NCI-H510A treated with DMSO at 0.1 percent for 48 hours (cell line): ENCODE data around the gene STK32B.
"Not testable (repeated sequence)": the region's sequence is repeated elsewhere in the genome, so short reads cannot be mapped to it uniquely, and the experiment has no call there.

Source experiments
- DNase-seq: peaks from one replicate; lab custom pipeline; 2025; lab: John Stamatoyannopoulos, UW

The STK32B gene

DNA sequence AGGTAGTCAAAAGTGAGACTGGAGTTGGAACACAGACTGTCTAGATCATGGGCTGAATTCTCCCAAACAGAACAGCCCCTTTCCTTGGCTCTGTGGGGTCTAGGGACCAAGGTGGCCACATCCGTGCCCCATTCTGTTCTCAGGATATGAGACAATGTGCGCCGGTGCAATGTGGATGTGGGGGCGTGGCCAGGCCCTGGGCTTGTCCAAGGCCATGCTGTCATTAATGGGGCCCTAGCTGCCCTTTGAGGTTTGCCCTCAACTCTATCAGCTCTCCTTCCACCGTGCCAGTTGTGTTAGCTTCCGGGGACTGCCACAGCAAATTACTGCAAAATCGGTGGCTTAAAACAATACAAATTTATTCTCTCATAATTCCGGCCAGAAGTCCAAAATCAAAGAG, 344.5 kb downstream of the STK32B start:
- no peak for DNase-seq

DNA sequence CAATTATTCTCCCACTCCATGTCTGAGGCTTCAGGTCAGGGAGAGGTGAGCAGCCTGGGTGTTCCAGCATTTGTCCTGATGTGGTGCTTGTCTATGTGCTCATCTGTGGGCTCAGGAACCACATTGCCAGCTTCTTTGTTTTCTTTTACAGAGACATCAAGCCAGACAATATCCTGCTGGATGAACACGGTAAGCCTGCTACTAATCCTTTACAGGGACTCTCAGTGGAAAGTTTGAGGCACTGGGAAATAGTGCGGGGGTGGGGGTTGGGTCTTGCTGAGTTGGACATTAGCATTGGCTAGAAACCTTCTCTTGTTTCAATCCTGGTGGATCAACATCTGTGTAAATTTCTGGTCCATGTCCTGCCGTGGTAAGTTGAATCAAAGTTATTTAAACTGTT, 346.8 kb downstream of the STK32B start:
- no peak for DNase-seq

DNA sequence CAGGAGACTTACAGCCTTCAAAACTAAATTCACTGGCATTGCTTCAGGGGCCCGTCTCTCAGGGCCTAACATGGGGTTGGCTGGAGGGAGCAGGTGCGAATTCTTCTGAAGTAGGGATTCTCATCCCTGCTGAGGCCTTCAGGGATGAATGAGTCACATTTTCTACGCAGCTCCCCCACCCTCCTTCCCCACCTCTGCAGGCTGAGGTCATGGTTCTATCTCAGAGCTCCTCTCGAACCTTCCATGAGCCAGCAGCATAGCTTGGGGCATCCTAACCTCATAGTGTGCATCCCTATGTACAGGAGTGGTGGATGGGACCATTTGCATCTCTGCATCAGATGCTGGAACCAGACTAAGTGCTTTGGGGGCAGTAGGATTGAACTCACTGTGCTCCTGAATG, 347.8 kb downstream of the STK32B start:
- DNase-seq, result no peak

DNA sequence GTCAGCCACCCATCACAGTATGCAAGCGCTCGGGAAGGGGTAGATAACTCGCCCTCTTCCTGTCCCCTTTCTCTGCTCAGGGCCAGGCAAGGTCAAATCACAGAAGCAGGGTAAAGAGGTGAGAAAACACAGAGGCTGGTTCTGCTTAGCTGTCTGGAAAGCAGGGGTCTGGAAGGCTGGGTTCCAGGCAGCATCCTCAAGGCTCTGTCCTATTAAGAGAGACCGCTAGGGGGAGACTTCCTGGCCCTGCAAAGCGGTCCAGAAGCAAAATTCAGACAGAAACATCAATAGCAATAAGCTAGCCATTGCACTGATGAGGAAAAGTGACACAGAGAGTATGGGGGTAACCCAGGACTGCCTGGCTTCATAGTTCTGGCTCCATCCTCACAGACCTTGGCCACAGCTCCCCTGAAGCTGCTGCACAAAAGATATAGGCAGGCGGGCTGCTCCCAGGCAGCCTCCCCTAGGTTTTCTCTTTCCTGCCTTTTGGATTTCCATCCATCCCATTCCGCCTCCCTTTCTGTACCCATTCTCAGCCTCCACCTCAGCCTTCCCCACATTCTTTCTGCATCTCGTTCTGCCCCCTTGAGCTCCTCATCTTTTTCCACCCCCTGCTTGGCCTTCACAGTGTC, 348.6 kb downstream of the STK32B start:
- peak; percentile 3 for DNase-seq

DNA sequence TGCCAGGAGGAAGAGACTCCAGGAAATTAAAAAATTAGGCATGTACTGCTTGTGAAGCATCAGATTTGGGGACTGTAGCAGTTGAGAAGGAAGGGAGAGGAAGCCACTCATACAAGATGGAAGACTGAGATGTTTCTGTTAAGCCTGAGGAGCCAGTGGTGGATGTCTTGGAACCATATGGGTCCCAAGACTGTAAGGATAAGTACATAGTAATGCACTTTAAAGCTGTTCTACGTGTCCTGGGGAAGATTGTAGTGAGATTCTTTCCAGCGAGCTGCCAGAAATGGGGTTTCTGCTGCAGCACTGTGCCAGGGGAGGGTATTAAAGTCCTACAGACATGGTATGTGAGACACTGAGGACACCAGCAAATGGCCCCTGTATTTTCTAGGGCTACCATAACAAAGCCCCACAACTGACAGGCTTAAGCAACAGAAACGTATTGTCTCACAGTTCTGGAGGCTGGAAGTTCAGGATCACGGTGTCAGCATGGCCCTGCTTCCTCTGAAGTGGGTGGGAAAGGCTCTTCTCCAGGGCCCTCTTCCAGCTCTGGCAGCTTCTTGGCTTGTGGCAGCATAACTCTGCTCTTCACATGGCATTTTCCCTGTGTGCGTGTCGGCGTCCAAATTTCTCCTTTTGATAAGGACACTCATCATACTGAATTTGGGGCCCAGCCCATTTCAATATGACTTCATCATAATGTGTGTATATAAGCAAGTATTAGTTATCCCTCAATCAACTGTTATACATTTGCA, 352.6 kb downstream of the STK32B start:
- DNase-seq, result no peak

DNA sequence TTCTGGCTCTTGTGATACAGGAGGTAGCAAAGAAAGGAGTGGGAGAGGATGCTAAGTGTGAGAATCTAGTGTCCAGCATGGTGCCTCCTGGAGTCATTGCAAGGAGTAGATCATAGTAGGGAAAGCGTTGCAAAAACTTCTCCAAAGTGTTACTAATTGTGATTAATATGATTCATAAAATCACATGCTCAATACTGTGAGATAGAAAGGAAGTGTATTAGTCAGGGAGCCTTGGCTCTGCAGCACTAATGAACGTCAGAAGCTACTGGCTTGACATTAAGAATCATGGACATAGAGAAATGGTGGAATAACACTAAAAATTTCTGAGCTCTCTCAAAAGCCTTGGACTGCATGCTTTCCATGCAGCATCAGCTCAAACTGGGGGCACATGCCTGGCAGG, 358.0 kb downstream of the STK32B start:
- DNase-seq, result no peak

DNA sequence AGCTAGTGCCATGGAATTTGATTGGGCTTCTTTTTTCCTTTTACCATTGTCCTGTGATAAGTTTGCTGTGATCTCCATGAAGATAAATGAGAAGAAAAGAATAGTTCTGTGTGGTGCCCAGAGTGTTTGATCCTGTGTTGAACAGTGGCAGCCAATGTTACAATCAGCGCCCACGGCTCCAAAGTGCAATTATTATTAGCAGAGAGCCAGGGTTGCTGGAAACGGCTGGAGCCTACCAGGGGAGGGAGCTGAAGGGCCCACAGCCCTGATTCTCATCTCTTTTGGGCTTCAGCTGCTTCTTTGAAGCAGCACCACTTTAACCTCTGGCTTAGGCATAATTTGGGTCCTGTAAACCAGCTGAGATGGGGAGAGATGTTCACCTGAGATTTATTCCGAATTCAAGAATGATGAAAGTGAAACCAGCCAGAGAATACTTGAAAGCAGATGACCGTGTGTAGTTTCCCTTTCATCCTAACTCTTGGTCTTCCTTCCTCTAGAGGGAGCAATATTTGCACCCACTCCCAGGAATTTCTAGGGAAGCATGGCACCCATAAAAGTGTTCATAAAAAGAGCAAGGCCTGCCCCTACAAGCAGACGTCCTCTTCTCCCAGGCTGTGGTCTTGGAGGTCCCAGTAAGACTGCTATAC, 358.8 kb downstream of the STK32B start:
- DNase-seq, result no peak

DNA sequence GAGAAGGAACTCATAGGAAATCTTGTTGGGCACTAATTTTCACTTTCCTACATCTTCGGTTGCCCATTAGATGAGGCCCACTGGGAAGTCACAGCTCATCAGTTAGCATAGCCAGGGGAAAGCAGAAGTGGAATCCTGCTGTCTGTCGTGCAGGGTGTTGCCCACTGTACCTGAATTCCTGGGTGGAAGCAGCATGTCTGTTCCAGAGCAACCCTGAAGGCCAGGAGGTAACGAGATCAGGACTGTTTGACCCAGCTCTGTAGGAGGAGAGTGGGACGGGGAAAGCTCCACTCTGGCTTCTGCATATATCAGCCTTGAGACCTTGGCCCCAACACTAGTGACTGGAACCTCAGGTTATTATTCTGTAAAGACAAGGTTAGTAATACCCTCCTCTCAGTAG, 361.0 kb downstream of the STK32B start:
- no peak for DNase-seq

DNA sequence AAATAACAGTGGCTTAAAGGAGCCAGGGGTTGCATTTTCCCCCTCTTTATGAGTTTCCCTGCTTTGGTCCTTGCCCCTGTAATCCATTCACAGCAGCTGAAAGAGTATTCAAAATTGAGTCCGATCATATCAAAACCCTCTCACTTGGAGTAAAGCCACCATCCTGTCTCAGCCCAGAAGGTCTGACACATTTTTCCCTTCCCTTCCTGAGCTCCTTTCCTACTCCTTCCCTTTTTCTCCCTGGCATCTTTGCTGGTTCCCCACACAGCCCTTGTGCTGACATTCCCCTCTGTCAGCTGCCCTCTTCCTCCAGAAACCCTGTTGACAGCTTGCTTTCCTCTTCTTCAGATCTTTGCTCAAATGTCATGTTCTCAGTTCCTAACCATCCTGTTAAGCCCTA, 361.5 kb downstream of the STK32B start:
- no peak for DNase-seq

DNA sequence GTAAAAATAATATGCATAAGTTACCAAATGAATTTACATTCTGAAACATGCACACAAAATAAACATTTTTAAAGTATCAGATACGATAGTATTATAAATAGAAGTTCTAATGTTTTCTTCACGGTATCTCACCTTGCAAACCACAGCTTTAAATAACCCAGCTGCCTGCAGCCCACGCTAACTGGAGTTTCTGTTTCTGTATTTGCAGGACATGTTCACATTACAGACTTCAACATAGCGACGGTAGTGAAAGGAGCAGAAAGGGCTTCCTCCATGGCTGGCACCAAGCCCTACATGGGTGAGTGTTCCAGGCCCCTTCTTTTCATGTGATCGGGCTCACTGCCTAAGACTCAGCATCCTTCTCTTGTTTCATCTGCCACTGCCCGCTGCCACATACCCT, 365.4 kb downstream of the STK32B start:
- no peak for DNase-seq

DNA sequence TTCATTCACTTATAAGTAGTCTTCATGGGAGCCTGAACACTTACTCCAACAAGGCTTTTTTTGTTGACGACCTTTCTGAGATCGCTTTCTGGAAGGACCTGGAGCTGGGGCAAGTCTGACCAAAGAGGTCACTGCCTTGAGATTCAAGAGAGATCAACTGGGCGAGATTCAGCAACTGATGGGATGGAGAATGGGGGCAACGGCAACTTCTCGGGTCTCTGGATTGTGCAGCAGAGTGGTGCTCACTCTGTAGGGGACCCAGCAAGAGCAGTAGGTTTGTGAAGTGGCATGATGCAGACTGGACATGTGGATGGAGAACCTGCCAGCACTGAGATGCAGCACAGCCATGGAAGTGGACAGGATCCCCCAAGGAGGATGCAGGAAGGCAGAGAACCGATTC, 369.0 kb downstream of the STK32B start:
- DNase-seq, result no peak

DNA sequence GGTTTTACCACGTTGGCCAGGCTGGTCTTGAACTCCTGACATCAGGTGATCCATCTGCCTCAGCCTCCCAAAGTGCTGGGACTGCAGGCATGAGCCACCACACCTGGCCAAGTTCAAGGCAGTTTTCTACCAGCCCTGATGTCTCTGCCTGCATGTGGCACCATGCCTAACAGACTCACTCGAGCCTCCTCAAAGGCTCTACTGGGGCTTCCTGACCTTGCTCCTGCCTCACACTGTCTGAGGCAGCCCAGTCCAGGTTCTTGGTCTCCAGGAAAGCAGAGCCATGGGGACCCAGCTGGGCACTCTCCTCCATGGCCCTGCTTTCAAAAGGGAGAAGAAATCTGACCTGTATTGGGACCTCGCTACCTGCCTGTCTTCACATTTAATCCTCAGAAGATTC, 370.1 kb downstream of the STK32B start:
- no peak for DNase-seq

DNA sequence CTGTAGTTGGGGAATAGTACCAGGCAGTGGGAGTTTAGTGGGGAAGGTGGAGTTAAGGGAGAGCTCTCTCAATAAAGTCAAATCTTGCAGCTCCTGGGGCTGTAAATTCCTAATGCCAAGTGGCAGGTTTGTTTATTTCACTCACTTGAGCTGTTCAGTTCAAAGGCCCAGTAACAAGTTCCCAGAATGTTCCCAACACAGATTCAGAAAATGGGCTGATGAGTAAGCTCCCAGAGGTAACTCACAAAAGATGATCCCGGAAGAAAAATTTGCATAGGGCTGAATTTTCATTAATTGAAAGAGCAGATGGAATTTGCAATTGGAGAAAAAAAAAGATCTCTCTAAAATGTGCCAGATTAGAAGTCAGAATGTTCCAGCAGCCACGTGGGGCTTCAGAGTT, 370.9 kb downstream of the STK32B start:
- DNase-seq, result no peak

DNA sequence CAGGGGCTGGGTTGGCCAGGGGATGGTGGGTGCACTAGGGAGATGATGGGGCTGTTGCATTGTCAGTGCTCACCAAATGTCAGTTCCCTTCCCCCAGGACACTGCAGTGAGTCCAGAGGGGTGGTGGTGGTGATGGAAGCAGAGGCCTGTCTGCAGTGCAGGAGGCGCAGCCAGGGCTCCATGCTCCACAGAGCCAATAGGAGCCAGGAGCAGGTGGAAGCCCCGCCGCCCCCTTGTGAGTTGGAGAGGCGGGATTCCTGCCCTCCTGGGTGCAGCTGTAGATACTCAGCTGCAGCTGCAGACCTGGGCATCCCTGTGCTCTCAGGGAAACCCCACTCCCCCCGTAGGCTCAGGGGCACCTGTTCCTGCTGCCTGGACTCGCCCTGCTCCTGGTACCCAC, 372.4 kb downstream of the STK32B start:
- no peak for DNase-seq

DNA sequence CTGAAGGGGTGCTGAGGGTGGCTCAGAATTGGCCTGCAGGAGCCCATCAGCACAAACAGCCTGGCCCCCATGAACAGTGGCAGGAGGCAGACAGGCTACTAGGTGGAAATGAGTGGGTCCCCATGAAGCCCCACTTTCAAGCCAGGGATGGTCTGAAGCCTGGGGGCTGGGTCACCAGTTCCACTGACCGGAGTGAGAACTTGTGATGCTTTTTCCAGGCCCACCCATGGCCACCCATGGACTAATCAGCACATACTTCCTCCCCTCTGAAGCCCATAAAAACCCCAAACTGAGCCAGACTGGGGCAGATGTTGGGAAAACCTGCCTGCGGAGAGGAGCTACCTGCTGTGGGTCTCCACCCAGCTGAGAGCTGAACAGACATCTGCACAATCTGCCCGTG, 372.9 kb downstream of the STK32B start:
- no peak for DNase-seq

DNA sequence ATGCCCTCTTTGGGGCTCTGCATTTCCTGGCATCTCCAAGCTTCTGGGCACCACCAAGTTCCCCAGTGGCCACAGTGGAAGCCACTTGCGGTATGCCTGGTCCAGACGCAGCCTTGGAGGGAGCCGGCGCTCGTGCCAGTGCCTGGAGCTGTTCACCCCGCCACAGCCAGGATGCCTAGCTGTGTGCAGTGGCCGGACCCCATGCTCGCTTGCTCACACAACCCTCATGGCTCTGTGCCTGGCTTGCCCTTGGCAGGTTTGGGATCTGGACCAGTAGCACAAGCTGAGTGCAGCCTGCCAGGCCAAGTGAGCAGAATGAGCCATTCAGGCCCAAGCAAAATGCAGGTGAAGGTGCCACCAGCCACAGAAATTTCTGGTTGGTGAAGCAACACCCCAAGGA, 373.6 kb downstream of the STK32B start:
- no peak for DNase-seq

DNA sequence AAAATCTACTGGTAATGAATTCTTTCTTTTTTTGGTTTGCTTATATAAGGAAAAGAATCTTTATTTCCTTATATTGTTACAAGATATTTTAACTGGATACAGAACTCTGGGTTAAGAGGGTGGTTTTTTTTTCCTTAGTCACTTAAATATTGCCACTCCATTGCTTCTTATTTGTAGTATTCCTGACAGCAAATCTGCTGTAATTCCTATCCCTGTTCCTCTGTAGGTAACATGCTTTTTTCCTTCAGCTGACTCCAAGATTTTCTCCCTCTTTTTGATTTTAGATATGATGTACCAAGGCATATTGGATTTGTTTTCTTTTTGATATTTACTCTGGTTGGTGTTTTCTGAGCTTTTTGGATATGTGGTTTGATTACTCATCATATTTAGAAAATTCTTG, 378.5 kb downstream of the STK32B start:
- DNase-seq, result no peak

DNA sequence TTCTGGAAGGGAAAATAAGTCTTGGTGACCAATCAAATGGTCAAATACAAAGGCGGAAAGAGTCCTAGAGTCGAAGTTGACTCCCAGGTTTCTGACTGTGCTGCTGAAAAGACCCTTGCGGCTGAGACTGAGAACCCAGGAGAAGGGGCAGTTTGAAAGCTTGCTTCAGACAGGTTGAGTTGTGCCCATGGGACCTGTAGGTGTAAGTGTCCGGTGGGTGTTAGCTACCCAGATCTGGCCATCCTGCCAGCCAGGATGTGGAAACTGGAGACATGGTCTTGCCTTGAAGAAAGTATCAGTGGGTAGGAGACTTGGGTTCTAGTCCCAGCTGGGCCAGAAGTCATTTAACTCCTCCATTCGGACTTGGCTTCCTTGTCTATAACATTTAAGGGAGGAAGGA, 381.9 kb downstream of the STK32B start:
- no peak for DNase-seq

DNA sequence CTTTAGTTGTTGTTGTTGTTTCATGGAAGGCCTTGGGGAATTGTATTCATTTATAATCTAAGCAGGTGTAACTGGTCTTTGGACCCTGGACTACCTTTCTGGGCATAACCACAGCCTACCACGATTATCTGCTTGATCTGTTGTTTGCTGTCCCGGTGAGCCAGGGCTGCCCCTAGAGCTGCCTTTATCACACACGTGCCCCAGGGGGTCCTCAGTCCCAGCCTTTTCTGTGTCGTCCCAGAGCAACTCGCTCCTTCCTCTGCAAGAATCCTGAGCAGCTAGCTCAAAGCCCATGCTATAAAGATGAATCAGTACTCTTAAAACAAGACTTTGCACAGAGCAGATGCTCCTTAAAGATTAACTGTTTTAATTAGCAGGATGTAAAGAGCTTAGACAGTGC, 383.9 kb downstream of the STK32B start:
- DNase-seq, result no peak

DNA sequence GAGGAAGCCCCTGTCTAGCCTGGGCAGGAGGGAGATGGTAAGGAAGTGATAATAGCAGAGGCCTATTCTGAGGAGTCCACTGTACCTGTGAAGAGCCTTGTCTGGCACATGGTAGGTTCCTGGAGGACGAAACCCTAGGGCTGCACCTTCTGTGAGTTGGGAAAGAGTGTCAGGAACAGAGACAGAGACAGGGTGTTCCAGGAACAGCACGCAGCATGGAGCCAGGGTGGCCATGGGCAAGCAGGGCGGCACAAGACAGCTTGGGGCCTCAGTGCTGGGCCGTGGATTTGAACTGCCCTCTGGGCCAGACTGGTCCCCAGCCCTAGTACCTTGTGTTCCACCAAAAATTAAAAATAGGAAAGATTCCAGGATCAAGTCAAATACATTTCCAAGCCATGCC, 384.5 kb downstream of the STK32B start:
- DNase-seq, result no peak

DNA sequence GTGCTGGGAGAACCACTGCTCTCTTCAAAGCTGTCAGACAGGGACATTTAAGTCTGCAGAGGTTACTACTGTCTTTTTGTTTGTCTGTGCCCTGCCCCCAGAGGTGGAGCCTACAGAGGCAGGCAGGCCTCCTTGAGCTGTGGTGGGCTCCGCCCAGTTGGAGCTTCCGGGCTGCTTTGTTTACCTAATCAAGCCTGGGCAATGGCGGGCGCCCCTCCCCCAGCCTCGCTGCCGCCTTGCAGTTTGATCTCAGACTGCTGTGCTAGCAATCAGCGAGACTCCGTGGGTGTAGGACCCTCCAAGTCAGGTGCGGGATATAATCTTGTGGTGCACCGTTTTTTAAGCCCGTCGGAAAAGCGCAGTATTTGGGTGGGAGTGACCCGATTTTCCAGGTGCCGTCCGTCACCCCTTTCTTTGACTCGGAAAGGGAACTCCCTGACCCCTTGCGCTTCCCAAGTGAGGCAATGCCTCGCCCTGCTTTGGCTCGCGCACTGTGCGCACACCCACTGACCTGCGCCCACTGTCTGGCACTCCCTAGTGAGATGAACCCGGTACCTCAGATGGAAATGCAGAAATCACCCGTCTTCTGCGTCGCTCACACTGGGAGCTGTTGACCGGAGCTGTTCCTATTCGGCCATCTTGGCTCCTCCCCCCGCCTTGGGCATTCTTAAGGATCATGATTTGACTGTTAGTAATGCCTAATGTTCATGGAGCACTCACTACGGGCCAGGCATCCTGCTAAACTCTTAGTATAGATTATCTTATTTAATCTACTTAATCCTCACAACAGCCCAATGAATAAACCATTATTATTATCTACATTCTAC, 392.9 kb downstream of the STK32B start:
- DNase-seq, result not testable (repeated sequence)

DNA sequence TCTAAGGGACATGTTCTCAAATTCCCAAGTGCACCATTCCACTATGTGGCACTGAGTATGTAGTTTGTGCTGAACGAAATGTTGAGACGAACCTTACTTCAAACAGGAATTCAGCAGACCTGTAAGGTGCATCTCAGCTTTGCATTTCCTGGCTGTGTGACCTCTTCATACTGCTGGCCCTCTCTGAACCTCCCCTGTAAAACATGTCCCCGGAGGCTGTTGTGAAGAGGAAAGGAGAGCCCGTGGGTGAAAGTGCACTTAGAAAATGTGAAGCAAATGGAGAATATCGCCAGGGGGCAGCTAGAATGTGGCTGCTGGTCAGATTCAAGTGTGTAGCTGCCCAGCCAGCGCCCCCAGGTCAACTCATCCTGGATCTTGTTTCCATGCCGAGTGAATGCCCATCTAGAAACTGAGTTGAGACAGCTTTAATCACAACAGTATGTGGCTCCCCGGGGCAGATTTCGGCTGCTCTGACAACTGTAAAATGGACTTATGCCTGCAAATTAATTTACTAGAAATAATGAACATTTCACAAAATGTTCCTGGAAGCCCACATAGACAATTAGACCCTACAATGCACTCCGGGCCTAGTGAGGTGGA, 393.7 kb downstream of the STK32B start:
- DNase-seq, result no peak
